Keratinocyte (primary cell): ENCODE data around the gene ABCG1. TPM values are rescaled to one million over a fixed set of nuclear protein-coding genes. Genes with fewer than 3 reads are reported as not detected.

ENCODE experiments used
- DNase-seq: peaks from one replicate; pipeline ENCODE4 v3.0.0-alpha.2; 2011; ENCODE audit warnings: low read depth, missing footprints, low spot score
- FAIRE-seq: peaks from 2 replicates; lab custom pipeline; 2011; peaks lifted over from hg19 to GRCh38; lab: Jason Lieb, UNC
- H2AFZ ChIP-seq: 2 replicates; pipeline ENCODE4 v1.6.0; 2012; ENCODE audit warnings: low read length, control low read depth, inconsistent platforms; ENCODE audit not compliant: control insufficient read depth
- H3K27ac ChIP-seq: 2 replicates; pipeline ENCODE4 v1.5.1; 2011; ENCODE audit warnings: low read length; ENCODE audit not compliant: control insufficient read depth, insufficient read depth
- H3K27me3 ChIP-seq: 3 replicates; pipeline ENCODE4 v1.6.0; 2011; ENCODE audit warnings: low read length; ENCODE audit not compliant: control insufficient read depth, insufficient read depth; ENCODE audit errors: extremely low read depth
- H3K36me3 ChIP-seq, 2 experiments: 2 replicates in 1 of 2; 3 replicates in 1 of 2; pipeline ENCODE4 v1.5.1; 2011; ENCODE audit warnings: low read length in 2 of 2, mild to moderate bottlenecking in 1 of 2; ENCODE audit not compliant: control insufficient read depth in 2 of 2, insufficient read depth in 2 of 2; ENCODE audit errors: extremely low read depth in 1 of 2
- H3K4me1 ChIP-seq: 3 replicates; pipeline ENCODE4 v1.5.1; 2011; ENCODE audit warnings: low read length; ENCODE audit not compliant: control insufficient read depth, insufficient read depth; ENCODE audit errors: extremely low read depth
- H3K4me2 ChIP-seq: 3 replicates; pipeline ENCODE4 v1.6.0; 2011; ENCODE audit warnings: low read depth, low read length; ENCODE audit not compliant: control insufficient read depth, insufficient read depth; ENCODE audit errors: extremely low read depth
- H3K4me3 ChIP-seq, 3 experiments: fragments of 200-600 bp in 1 of 3; sonication (generic) in 1 of 3; 2 replicates in 2 of 3; 3 replicates in 1 of 3; pipeline ENCODE4 v1.5.1; 2011 to 2016; ENCODE audit warnings: low read length in 3 of 3, mild to moderate bottlenecking in 3 of 3, control low read depth in 2 of 3, inconsistent platforms in 1 of 3, low read depth in 1 of 3, mixed read lengths in 1 of 3, mixed run types in 1 of 3, moderate library complexity in 1 of 3; ENCODE audit not compliant: control insufficient read depth in 2 of 3, insufficient read depth in 2 of 3; ENCODE audit errors: extremely low read depth in 1 of 3
- H3K79me2 ChIP-seq: 2 replicates; pipeline ENCODE4 v1.6.0; 2012; ENCODE audit warnings: low read length; ENCODE audit not compliant: control insufficient read depth, insufficient read depth
- H3K9ac ChIP-seq: 3 replicates; pipeline ENCODE4 v1.6.0; 2011; ENCODE audit warnings: low read length; ENCODE audit not compliant: control insufficient read depth, insufficient read depth; ENCODE audit errors: extremely low read depth
- H3K9me1 ChIP-seq: 3 replicates; pipeline ENCODE4 v1.6.0; 2011; ENCODE audit warnings: low read length; ENCODE audit not compliant: control insufficient read depth, insufficient read depth; ENCODE audit errors: extremely low read depth
- H3K9me3 ChIP-seq: 2 replicates; pipeline ENCODE4 v1.5.1; 2012; ENCODE audit warnings: low read depth, low read length; ENCODE audit not compliant: control insufficient read depth
- H4K20me1 ChIP-seq: 3 replicates; pipeline ENCODE4 v1.6.0; 2011; ENCODE audit warnings: low read length; ENCODE audit not compliant: control insufficient read depth, insufficient read depth; ENCODE audit errors: extremely low read depth
- EZH2 ChIP-seq: IDR thresholded peaks from one replicate; pipeline ENCODE4 v1.6.1; 2012; ENCODE audit warnings: inconsistent platforms, mild to moderate bottlenecking, low read length, moderate library complexity
- dilution Hi-C: fragments of 300-500 bp; cut with MboI; formaldehyde crosslinking; loops from one replicate; pipeline ENCODE4 v1.7.0; 2020; ENCODE audit warnings: low sequenced_read_pairs; ENCODE audit not compliant: extremely low pct_ligation_motif_present
- polyA plus RNA-seq, 5 experiments: library from polyadenylated mRNA; depleted of rRNA in 3 of 5; stranded (reverse) in 3 of 5; stranded (forward) in 1 of 5; unstranded in 1 of 5; fragments of >200 nt; gene quantifications; 1 replicate in 1 of 5; 2 replicates in 3 of 5; 3 replicates in 1 of 5; pipeline versions ENCODE4 v1.2.1 to v1.2.3, GENCODE V29; 2011 to 2012; ENCODE audit warnings: missing spikeins in 2 of 5, low read depth in 1 of 5, low replicate concordance in 1 of 5
- TF ChIP-seq, protein P1 (sequence below), 3 experiments: IDR thresholded peaks in 1 of 3; conservative IDR thresholded peaks in 1 of 3; optimal IDR thresholded peaks in 1 of 3; 2 replicates in 2 of 3; 3 replicates in 1 of 3; pipeline versions ENCODE3 to v1.5.1; 2011; ENCODE audit warnings: low read length in 3 of 3, mild to moderate bottlenecking in 3 of 3, moderate library complexity in 2 of 3, control low read depth in 1 of 3, inconsistent platforms in 1 of 3; ENCODE audit not compliant: insufficient read depth in 2 of 3; ENCODE audit errors: extremely low read depth in 1 of 3

Gene ABCG1
- polyA plus RNA-seq, 1 donor (not counting 4 experiments of a cell fraction or from before 2014, with no cell fraction given) = 3.3 TPM

DNA sequence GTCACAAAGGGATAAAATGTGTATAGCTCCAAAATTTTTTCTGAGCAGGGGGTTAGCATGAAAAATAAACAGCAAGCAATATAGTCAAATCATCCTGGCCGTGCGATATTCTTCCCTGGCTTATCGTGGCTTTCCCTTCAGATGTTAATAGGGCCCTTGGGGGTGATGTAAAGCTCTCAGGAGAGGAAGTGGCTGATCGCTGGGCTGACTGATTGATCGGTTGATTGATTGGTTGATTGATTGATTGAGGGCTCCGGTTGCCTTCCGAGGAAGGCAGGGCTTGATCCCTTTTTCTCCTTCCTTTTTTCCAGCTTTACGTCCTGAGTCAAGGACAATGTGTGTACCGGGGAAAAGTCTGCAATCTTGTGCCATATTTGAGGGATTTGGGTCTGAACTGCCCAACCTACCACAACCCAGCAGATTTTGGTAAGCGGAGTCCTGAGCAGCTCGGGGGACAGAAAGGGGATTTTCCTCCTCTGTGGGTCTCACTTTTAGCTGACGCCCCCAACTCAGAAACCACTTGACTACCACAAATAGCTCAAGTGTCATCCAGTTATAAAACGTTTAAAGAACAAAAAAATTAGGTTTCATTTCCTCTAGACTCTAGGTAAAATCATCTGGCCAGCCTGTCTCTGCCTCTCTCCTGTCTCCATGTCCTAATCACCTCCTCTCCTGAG is 66.8 kb downstream of the ABCG1 start:
- TF ChIP-seq, protein P1, sequence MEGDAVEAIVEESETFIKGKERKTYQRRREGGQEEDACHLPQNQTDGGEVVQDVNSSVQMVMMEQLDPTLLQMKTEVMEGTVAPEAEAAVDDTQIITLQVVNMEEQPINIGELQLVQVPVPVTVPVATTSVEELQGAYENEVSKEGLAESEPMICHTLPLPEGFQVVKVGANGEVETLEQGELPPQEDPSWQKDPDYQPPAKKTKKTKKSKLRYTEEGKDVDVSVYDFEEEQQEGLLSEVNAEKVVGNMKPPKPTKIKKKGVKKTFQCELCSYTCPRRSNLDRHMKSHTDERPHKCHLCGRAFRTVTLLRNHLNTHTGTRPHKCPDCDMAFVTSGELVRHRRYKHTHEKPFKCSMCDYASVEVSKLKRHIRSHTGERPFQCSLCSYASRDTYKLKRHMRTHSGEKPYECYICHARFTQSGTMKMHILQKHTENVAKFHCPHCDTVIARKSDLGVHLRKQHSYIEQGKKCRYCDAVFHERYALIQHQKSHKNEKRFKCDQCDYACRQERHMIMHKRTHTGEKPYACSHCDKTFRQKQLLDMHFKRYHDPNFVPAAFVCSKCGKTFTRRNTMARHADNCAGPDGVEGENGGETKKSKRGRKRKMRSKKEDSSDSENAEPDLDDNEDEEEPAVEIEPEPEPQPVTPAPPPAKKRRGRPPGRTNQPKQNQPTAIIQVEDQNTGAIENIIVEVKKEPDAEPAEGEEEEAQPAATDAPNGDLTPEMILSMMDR (optimal IDR thresholded peaks at IDR 0.05 in 1 of 3, IDR thresholded peaks at IDR 0.05 in 1 of 3, conservative IDR thresholded peaks at IDR 0.05 in 1 of 3; ENCODE audit: extremely low read depth in 1 of 3, insufficient read depth in 2 of 3, low read length in 3 of 3) = no peak
- TF ChIP-seq EZH2 = no peak
- Histone ChIP-seq H3K79me2 (no peaks in the 10 kb centered on the region), H3K9me1 (no peaks in the 10 kb centered on the region), H3K27ac (no peak overlapping the region), H3K9me3 (no peaks in the 10 kb centered on the region), H3K36me3 (no peaks in the 10 kb centered on the region), H2AFZ (no peak overlapping the region), H3K4me1 (no peaks in the 10 kb centered on the region), H3K4me3 (no peak overlapping the region), H3K4me2 (no peak overlapping the region), H4K20me1 (no peaks in the 10 kb centered on the region), H3K9ac (no peak overlapping the region), H3K27me3 (no peaks in the 10 kb centered on the region)
- DNase-seq (no peak), FAIRE-seq (no peak)
- dilution Hi-C loops = no loop called here

DNA sequence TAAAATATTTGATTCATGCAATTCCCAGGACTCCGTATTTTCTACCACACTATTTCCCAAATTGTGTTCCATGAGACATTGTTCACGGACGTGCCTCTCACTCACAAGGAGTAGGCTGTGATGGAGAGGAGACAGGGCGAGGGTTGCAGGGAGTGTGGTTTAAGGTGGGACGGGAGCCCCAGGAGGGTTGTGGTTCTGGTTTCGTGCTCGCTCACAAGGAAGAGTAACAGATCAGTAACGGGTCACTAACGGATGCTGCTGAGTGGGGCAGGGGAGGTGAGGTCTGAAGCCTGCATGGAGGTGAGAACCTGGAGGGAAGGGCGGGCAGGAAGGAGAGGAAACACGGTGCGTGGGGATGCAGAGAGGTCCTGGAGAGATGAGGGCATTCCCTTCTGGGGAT is 67.5 kb downstream of the ABCG1 start:
- dilution Hi-C loops = no loop called here
- H3K79me2 ChIP-seq = no peaks in the 10 kb centered on the region
- TF ChIP-seq EZH2 = no peak
- TF ChIP-seq, protein P1 (optimal IDR thresholded peaks at IDR 0.05 in 1 of 3, IDR thresholded peaks at IDR 0.05 in 1 of 3, conservative IDR thresholded peaks at IDR 0.05 in 1 of 3; ENCODE audit: extremely low read depth in 1 of 3, insufficient read depth in 2 of 3, low read length in 3 of 3) = no peak
- no peak for DNase-seq
- H3K27me3 ChIP-seq = no peaks in the 10 kb centered on the region
- no peaks in the 10 kb centered on the region for H4K20me1 ChIP-seq
- H2AFZ ChIP-seq = no peak overlapping the region
- H3K4me2 ChIP-seq = no peak overlapping the region
- FAIRE-seq = no peak
- no peak overlapping the region for H3K4me3 ChIP-seq
- H3K27ac ChIP-seq = no peak overlapping the region
- H3K9me3 ChIP-seq = no peaks in the 10 kb centered on the region
- H3K4me1 ChIP-seq = no peaks in the 10 kb centered on the region
- H3K36me3 ChIP-seq = no peaks in the 10 kb centered on the region
- no peaks in the 10 kb centered on the region for H3K9me1 ChIP-seq
- H3K9ac ChIP-seq = no peak overlapping the region
